ENCODE measurements around the gene WNT3A.
A peak's percentile ranks its signal among the peaks of the same experiment; 100 is the strongest.

The WNT3A gene

GRCh38 chr1:227998374-227999055, 8.3 kb upstream of the WNT3A start:
- Histone ChIP-seq H4K20me1 (ENCODE audit: insufficient read depth, low read length) (no peaks in the 10 kb centered on the region), H3K27ac (ENCODE audit: low read depth, low read length, poor library complexity, severe bottlenecking) (no peak overlapping the region), H3K27me3 (ENCODE audit: insufficient read depth, low read length) (peaks cover 6% of the 10 kb centered on the region; the same call in 1 of the 2 replicates), H3K4me1 (ENCODE audit: insufficient read depth, low read length, severe bottlenecking) (no peaks in the 10 kb centered on the region), H2AFZ (ENCODE audit: low read length) (no peak overlapping the region), H3F3A (ENCODE audit: insufficient read depth, low read length) (no peaks in the 10 kb centered on the region), H3K9me2 (ENCODE audit: low read depth, low read length) (no peaks in the 10 kb centered on the region), H3K36me3 (ENCODE audit: insufficient read depth, low read length) (no peaks in the 10 kb centered on the region), H3K4me3 (ENCODE audit: low read depth, low read length, poor library complexity, severe bottlenecking) (no peak overlapping the region), H3K9ac (ENCODE audit: low read length) (no peak overlapping the region), H3K9me3 (ENCODE audit: low read length) (peaks cover 7% of the 10 kb centered on the region), H3K4me2 (ENCODE audit: low read length) (no peak overlapping the region), H3K79me2 (ENCODE audit: insufficient read depth, low read length) (no peaks in the 10 kb centered on the region)
- TF ChIP-seq EZH2 (IDR thresholded peaks at IDR 0.05; ENCODE audit: borderline replicate concordance, low read length) (no peak), CTCF (IDR thresholded peaks at IDR 0.05; ENCODE audit: low read length) (no peak)

GRCh38 chr1:227999056-227999930, 7.5 kb upstream of the WNT3A start:
- Histone ChIP-seq H3K9me2 (ENCODE audit: low read depth, low read length) (no peaks in the 10 kb centered on the region), H3F3A (ENCODE audit: insufficient read depth, low read length) (no peaks in the 10 kb centered on the region), H3K79me2 (ENCODE audit: insufficient read depth, low read length) (no peaks in the 10 kb centered on the region), H3K4me1 (ENCODE audit: insufficient read depth, low read length, severe bottlenecking) (no peaks in the 10 kb centered on the region), H3K27ac (ENCODE audit: low read depth, low read length, poor library complexity, severe bottlenecking) (no peak overlapping the region), H4K20me1 (ENCODE audit: insufficient read depth, low read length) (no peaks in the 10 kb centered on the region), H3K27me3 (ENCODE audit: insufficient read depth, low read length) (peaks cover 6% of the 10 kb centered on the region; the same call in 1 of the 2 replicates), H3K4me2 (ENCODE audit: low read length) (no peak overlapping the region), H3K9ac (ENCODE audit: low read length) (no peak overlapping the region), H3K36me3 (ENCODE audit: insufficient read depth, low read length) (no peaks in the 10 kb centered on the region), H3K9me3 (ENCODE audit: low read length) (peaks cover 7% of the 10 kb centered on the region), H2AFZ (ENCODE audit: low read length) (no peak overlapping the region), H3K4me3 (ENCODE audit: low read depth, low read length, poor library complexity, severe bottlenecking) (no peak overlapping the region)
- TF ChIP-seq EZH2 (IDR thresholded peaks at IDR 0.05; ENCODE audit: borderline replicate concordance, low read length) (no peak), CTCF (IDR thresholded peaks at IDR 0.05; ENCODE audit: low read length) (peak; percentile 95)

GRCh38 chr1:228000416-228000815, 6.4 kb upstream of the WNT3A start:
- Histone ChIP-seq H3K79me2 (ENCODE audit: insufficient read depth, low read length) (no peaks in the 10 kb centered on the region), H4K20me1 (ENCODE audit: insufficient read depth, low read length) (no peaks in the 10 kb centered on the region), H3K27me3 (ENCODE audit: insufficient read depth, low read length) (peaks cover 6% of the 10 kb centered on the region; the same call in 1 of the 2 replicates), H3F3A (ENCODE audit: insufficient read depth, low read length) (no peaks in the 10 kb centered on the region), H3K4me2 (ENCODE audit: low read length) (no peak overlapping the region), H2AFZ (ENCODE audit: low read length) (no peak overlapping the region), H3K4me1 (ENCODE audit: insufficient read depth, low read length, severe bottlenecking) (no peaks in the 10 kb centered on the region), H3K9me3 (ENCODE audit: low read length) (peaks cover 7% of the 10 kb centered on the region), H3K4me3 (ENCODE audit: low read depth, low read length, poor library complexity, severe bottlenecking) (no peak overlapping the region), H3K9me2 (ENCODE audit: low read depth, low read length) (no peaks in the 10 kb centered on the region), H3K27ac (ENCODE audit: low read depth, low read length, poor library complexity, severe bottlenecking) (no peak overlapping the region), H3K9ac (ENCODE audit: low read length) (no peak overlapping the region), H3K36me3 (ENCODE audit: insufficient read depth, low read length) (no peaks in the 10 kb centered on the region)
- TF ChIP-seq CTCF (IDR thresholded peaks at IDR 0.05; ENCODE audit: low read length) (no peak), EZH2 (IDR thresholded peaks at IDR 0.05; ENCODE audit: borderline replicate concordance, low read length) (no peak)

Data from OCI-LY1 (cell line).